HG03432 (cell line): Measurements from ENCODE around the gene TEX2.

Experiments used
- ATAC-seq: cut with Tn5 transposase; IDR thresholded peaks from one replicate; pipeline ENCODE4 v1.9.1; 2021; ENCODE audit warnings: mild to moderate bottlenecking, moderate library complexity; ENCODE audit not compliant: unreplicated experiment

TEX2 gene

DNA sequence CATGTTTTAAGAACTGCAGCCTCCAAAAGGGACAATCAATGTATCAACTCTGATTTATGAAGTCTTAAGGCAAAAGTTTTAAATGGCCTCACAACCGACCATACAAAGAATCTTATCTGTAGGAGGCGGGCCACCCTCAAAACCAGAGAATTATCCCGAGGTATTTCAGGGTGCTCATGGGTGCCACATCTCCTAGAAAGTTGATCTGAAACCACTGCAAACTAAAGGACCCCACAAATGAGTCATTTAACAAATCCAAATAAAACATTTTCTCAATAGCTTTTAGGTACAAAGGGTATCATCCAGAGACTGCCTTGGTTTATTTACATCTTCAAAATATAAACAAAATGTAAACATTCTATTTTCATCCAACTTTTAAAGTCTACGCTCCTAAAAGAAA lies 139.9 kb downstream of the TEX2 start:
- no peak for ATAC-seq

DNA sequence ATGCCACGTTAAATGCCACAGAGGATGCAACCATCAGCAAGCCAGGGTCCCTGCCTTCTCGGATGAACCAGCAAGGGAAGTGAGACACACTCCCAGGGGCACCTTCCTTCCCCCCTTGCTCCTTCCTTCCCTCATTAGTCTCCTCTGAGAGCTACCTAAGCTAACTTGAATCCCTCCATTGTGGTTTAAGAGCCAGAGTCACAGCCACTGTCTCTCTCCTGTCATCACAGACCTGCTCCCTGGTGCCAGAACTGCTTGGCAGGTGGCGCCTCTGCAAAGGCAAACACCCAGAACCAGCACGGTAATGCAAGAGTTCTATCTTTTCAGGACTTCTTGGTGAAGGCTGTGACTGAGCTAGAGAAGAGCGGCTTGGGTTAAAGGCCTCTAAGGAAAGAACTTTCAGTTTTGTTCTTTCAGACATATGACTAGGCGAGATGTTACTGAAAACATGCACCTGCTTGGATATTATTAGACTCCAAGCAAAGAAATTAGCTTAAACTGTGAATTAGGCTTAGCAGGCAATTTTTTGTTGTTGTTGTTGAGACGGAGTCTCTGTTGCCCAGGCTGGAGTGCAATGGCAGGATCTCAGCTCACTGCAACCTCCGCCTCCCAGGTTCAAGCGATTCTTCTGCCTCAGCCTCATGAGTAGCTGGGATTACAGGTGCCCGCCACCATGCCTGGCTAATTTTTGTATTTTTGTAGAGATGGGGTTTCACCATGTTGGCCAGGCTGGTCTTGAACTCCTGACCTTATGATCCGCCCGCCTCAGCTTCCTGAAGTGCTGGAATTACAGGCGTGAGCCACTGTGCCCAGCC lies 141.9 kb downstream of the TEX2 start:
- ATAC-seq: peak; percentile 82

DNA sequence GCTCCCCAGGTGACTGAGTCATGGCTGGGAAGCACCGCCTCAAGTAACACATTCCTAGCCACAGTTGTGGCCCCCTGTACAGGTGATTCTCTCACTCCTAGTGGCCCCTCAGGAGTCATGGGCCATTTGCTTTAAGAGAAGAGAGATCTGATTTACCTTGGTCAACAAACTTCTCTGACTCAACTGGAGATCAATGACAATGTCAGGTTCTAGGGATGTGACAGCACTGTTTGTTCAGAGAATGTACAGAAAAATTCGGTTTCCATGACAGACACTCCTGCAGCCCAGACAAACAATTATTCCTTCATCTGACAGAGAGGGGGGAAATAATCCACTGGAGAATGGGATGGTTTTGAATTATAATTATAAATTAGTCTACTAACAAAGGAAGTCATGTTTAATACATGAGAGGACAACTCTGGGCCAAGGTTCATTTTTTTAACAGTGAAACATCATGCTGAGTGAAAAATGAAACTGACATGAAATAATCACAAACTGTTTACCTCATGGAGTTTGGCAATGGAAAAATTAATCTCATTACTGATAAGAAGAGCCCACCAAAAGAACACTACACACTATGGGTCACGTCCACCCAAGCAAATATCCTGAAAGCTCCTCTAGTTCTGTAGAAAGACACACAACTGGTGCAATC lies 142.8 kb downstream of the TEX2 start:
- ATAC-seq: peak; percentile 15

DNA sequence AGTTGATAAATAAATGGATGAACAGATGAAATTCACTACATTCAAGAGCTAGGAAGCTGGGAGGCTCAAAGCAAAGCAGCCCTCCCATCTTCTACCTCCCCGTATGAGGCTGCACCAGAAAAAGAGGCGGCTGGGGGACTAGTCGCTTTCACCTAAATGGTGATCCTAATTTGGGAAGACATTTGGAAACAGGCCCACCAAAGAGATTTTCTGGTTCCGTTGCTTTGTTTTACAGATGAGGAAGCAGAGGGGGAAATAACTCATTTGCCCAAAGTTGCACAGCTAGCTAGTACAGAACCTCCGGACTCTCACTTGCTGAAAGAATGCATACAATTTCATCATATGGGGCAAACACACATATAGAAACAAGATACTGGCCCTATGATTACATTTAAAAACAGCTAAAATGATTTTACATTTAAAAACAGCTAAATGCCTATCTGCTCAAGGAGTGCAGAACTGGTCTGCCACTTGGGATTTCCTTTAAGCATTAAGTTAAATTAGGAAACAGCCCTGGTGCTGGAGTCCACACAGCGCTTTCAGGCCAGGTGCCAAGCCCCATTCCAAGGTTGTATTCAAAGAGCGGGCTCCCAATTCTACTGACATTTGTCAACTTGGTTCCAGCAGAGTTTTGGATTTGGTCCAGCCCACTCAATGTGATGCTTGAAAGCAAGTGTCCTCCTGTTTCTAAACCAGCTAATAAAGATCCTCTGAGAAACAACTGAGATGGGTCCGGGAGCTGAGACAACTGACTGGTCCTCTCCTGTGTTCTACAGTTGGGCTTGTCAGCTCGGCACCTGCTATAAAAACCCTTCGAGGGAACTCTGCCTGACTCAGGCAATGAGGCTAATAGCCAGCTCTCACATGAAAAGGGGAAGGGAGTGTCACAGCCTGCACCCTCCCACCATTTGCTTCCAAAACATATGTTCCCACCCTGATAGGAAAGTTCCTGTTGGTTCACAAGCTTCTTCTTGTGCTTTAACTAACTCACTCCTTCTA lies 144.8 kb downstream of the TEX2 start:
- no peak for ATAC-seq

DNA sequence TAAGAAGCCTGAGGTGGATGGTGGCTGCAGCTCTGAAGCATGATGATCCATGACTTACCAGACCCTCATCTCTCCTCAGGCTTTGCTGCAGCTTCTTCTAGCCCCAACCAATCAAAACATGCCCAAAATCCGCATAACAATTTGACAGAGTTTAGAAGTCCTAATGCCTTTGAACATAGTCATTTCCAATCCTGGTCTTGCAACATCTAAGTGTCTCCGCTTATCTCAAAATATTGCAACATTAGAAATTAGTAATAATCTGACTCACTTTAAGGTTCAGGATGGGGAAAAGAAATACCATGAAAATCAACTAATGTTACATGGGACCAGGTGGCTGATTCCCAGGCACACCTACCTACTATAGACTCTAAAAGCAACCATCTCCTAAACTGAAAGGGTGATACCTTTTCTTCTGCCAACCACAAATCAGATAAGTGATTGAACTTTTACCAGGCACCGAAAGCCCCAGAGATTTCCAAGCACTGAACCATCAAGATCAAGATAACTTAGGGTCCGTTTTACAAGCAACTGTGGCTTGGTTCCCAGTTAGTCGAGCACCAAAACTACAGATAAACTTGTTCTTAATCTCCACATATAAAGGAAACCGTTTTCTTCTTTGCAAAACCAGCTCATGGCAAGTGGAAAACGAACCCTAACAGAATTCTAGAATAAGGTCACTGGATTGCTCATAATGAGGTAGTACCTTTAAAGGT lies 147.1 kb downstream of the TEX2 start:
- no peak for ATAC-seq

DNA sequence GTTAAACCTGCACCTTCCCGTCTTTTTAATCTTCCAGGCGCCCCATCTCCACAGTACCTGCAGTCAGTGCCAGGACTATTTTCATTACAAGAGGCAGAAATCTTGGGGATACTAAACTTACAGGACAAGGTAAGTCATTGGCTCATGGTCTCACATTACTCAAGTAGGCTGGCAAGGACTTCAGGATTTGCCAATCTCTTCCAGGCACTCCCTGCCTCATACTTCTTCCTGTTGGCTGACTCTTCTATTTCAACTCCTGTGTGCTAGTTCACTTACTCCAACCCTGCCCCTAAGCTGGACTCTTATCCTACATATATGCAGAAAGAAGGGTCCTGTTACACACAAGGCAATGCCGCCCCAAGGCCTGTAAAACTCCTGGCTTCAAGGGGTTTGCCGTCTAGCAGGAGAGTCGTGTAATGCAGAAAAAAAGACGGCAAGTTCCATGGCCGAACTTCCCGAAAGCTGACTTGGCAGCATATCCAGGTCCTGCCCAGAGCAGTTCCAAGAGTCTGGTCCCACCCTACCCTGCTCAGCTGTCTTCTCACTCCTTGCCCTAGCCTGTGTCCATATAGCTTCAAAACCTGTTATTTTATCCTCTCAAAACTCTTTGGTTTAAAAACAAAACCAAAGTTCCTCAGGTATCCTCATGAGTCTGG lies 147.9 kb downstream of the TEX2 start:
- ATAC-seq: no peak

DNA sequence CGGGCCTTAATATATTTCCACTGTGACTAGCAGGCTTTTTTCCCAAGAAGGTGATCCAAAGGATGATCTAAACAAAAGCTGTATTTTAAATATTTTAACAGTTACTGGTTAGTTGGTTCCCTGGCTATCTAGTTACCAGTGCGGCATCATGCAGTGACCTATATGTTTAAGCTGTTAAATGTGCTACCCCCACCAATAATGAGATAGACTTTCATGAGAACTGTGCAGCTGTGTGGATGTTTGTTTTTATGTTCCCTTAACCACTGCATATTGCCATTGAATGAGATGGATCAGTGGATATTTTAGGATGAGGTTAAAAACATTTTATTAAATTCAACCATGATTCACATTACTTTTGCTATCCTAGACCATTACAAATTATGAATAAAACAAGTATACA lies 150.1 kb downstream of the TEX2 start:
- no peak for ATAC-seq

DNA sequence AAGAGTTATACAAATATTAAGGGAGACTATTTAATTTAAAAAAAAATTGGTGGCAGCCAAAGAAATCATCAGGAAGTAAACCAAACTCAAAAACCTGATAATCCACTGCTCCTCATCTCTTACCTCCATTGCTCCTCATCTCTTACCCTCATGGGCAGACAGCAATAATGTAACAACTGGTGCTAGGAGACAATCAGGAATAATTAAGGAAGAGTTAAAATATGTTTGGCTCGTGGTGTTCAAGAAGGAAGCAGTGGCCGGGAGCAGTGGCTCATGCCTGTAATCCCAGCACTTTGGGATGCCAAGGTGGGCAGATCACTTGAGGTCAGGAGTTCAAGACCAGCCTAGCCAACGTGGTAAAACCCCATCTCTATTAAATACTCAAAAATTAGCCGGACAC lies 151.2 kb downstream of the TEX2 start:
- ATAC-seq: no peak

DNA sequence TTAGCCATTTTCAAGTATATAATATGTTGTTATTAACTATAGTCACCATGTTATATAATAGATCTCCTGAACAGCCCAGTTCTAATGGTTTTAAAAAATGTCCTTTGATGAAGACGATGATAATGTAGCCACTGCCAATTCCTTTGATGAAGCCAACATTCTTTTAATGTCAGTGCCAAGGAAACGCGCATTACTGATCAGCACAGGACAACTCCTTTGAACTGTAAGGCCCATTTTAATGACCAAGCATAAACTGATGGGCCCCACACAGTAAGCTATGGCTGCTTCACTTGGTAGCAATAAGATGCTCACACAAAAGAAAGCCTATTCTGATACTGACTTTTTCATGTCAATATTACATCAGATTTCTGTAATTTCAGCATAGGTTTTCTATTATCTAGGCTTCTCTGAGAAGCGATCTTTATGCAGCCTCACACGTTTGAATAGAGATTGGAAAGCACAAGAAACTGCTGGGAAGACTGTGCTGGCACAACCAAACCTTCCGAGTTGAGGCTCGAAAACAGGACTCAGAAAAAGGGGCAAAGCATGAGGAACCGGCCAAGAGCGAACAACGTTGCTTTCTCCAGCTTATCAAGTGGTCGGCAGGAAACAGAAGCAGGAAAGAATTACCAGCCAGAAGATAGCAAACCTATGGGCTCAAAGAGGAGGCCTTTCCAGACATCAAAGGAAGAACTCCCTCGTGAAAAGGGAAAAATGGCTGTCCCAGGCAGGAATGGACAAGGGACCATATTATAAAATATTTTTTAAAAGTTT lies 152.5 kb downstream of the TEX2 start:
- no peak for ATAC-seq

DNA sequence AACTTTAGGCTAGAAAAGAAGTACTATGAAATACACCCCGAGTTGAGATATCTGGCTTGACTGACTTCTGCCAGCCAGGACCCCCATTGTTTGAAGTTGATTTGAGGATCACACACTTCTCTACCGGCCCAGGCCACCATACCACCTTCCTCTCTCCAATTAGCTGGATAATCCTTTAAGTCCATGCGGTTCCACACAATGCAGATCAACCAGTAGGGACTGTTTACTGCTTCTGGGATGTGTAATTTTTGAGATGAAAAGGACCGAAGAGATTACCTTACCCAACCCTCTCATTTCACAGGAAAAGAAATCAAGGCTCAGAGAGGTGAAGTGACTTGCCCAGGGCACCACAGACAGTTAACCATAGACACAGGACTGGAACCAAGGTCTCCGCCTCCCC lies 153.7 kb downstream of the TEX2 start:
- ATAC-seq: no peak

DNA sequence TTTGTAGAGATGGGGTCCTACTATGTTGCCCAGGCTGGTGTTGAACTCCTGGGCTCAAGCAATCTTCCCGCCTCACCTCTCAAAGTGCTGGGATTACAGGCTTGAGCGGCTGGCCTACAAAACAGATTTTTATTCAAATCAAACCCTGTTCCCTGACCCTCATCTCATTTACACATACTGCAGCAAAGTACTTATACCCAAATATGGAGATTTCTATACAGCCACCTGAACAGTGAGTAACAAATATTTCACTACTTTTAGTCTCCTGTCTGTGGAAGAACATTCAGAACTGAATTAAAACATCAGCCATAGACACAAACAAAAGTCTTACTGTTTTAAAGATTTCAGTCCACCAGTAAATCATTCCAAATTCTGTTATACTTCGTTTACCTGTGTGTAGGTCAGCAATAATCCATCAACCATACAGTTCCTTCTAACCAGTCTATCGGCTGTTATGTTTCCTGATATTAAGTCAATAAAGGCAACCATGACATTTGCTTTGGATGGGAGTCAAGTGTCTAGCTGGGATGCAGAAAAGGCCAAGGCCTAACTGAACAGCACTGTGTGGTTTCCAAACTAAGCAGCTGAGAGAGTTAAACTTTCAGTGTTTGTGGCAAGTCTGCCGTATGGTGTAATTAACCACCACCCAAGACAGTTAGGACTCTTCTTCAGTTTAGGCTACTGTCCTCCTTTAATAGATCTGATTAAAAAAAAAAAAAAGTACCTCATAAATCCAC lies 155.4 kb downstream of the TEX2 start:
- no peak for ATAC-seq

DNA sequence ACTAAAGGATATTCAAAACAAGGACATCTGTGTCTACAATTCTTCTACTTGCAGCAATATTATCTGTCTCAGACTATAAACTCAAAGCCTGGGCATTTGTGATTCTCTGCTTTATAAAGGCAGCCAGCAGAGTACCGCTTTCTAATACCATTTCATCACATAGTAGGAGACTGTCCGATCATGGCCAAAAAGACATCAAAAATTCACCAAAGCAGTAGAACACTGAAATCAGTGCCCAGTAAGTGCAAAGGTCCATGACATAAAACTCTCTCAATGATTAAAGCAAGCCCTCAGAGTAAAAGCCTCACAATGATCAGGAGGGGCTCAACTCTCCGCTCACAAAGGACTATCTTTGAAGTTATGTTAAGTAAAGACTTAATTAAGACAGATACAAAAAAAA lies 156.1 kb downstream of the TEX2 start:
- no peak for ATAC-seq

DNA sequence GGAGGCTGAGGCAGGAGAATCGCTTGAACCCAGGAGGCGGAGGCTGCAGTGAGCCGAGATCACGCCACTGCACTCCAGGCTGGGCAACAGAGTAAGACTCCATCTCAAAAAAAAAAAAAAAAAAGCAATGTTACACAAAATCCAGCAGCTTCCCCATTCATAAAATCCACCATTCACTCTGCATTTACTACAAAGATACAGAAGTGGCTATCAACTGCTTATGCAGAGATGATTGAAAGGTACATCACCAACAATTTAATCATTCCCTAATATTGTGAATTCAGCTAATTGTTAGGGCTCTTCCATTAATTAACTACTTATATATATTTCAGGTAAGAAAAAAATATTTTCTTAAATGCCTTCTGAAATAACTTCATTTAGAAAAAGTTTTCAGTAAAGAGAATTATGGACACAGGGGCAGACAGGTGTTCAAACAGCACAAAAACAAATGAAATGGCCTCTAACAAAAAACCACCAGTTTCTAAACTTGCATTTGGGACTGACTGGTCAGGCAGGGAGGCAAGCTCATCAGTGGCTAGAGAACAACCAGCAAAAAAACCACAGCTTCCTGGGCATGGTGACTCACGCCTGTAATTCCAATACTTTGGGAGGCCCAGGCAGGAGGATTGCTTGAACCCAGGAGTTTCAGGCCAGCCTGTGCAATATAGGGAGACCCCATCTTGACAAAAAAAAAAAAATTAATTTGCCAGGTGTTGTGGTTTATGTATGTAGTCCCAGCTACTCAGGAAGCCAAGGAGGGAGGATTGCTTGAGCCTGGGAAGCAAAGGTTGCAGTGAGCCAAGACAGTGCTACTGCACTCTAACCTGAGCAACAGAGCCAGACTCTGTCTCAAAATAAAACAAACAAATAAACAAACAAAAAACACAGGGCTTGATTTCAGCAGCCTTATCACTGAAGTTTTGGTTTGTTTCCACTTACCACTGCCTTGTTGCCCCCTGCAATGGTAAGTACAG lies 159.4 kb downstream of the TEX2 start:
- ATAC-seq: no peak

DNA sequence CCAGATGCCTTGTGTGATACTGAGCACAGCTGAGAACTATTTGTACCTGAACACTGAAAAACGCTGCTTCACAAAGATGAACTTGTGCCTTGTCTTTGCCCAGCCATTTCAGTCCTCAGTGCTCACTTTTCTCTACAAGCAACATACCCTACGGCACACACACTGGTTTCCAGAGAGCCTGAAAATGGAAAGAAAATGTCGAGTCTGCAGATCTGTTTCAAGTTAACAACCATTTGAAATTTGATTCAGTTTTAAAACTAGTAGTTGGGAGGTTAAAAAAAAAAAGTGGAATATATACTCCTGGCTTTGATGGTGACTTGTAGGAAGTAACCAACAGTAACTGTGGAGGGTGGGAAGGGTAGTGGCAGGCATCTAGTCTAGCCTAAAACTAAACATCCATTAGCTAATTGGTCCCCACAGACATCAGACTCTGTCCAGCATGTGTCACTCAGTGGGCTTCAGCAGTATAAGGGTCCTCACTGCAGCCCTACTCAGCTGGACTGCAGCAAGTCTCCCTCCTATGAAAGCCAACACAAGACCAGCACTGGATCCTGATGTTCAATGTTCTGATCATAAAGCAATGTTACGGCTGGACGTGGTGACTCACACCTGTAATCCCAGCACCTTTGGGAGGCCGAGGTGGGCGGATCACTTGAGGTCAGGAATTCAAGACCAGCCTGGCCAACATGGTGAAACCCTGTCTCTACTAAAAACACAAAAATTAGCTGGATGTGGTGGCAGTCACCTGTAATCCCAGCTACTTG lies 160.3 kb downstream of the TEX2 start:
- ATAC-seq: no peak

DNA sequence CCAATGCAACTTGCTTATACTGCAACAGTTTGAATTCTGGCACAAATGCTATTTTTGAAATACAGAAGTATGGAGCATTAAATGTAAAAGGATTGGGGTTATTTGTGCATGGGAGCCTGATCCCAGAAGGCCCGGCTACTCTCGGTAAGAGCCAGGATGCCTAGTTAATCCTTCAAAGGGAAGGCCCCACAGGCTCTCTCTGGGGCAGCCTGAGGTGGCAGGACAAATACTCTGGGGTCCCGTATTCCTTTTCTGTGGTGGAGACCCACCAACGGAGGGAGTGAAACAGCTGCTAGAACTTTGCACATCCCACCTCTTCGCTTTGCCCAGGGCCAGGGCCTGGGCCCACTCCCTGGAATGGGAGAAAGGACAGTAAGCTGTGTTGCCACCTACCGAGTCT lies 163.5 kb downstream of the TEX2 start:
- no peak for ATAC-seq
